Epithelial cell of alveolus of lung (primary cell): ENCODE results near the gene MMGT1. TPM values are rescaled to one million over a fixed set of nuclear protein-coding genes. Genes with fewer than 3 reads are reported as not detected.

Source experiments
- total RNA-seq: library from RNA; depleted of rRNA; stranded (reverse); fragments of >200 nt; gene quantifications from 2 replicates; pipeline ENCODE4 v1.2.1, GENCODE V29; 2015

Gene MMGT1
- total RNA-seq, result 21.6 and 30.0 TPM in 2 replicates

GRCh38 chrX:135973548-135974278, at the start of gene MMGT1:
MMGT1 (minus strand) TSS chrX:135973988; CDS start chrX:135973675, 313 bp downstream.

DNA sequence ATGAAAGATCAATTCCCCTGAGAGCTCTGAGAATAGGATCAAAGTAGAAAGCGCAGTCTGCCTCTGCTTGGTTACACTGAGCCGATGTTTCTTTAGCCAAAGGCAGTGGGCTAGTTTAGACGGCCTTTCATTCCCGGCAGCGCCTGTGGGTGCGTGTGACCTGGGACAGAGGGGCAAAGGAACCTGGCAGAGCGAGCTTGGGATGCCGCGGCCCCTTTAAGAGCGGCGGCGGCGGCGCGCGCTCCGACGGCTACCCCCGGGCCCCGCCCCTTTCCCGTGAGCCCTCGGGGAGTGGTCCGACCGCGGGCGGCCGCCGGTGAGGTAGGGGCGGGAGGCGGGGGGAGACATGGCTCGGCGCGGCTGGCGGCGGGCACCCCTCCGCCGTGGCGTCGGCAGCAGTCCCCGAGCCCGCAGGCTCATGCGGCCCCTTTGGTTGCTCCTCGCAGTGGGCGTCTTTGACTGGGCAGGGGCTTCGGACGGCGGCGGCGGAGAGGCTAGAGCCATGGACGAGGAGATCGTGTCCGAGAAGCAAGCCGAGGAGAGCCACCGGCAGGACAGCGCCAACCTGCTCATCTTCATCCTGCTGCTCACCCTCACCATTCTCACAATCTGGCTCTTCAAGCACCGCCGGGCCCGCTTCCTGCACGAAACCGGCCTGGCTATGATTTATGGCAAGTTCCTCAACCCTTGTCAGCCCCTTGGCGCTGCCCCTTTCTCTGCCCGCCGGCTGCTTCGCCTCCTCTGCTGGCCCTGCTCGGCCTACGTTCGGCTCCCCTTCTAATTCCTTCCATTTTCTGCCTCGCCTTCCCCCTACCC, 11.6 kb upstream of the MMGT1 start, which contains the start of gene SLC9A6:
Gene SLC9A6, plus strand, starts transcription at position 279 of the 816 bp plus-strand sequence. Its CDS starts 224 bp downstream, at position 503.

Other genes starting within 250 kb of the MMGT1 start
- gene CT45A3, start 205.8 kb downstream of the MMGT1 start, total RNA-seq, result not detected in 2 replicates
- gene CT45A5, start 188.5 kb downstream of the MMGT1 start, total RNA-seq, result not detected in 2 replicates
- gene CT45A6, start 171.2 kb downstream of the MMGT1 start, total RNA-seq, result not detected in 2 replicates
- gene CT45A2, start 154.0 kb downstream of the MMGT1 start, total RNA-seq, result not detected in 2 replicates
- gene CT45A7, start 136.7 kb downstream of the MMGT1 start, total RNA-seq, result not detected in 2 replicates
- not detected in 2 replicates for gene CT45A8, start 119.5 kb downstream of the MMGT1 start, total RNA-seq
- gene CT45A9, start 102.2 kb downstream of the MMGT1 start, total RNA-seq, result not detected in 2 replicates
- not detected in 2 replicates for gene CT45A10, start 80.5 kb downstream of the MMGT1 start, total RNA-seq
- gene SAGE1, start 80.3 kb downstream of the MMGT1 start, total RNA-seq, result not detected in 2 replicates
- gene SLC9A6, start 11.4 kb upstream of the MMGT1 start, total RNA-seq, result 15.4 and 15.6 TPM in 2 replicates
- gene FHL1, start 173.5 kb upstream of the MMGT1 start, total RNA-seq, result 43.7 and 197 TPM in 2 replicates